ENCODE measurements around the gene APBA1. TPM values are rescaled to one million over a fixed set of nuclear protein-coding genes. Genes with fewer than 3 reads are reported as not detected.

The APBA1 gene
- total and polyA plus RNA-seq, 2 of the 8 experiments (the other 6 are each of a cell fraction or from before 2014, with no cell fraction given) = 0.36 to 0.60 TPM

GRCh38 chr9:69689991-69690538 lies 17.9 kb upstream of the APBA1 start:
- Histone ChIP-seq H3K9me3 (ENCODE audit: insufficient read depth in 2 of 2, low read depth in 1 of 2, low read length in 1 of 2) (no peaks in the 10 kb centered on the region), H3K56ac (replicated peaks; ENCODE audit: insufficient read length, low read depth, low read length) (no peak overlapping the region), H3K4me2 (ENCODE audit: insufficient read depth in 1 of 2, low read depth in 2 of 2, low read length in 2 of 2) (no peak overlapping the region), H4K91ac (replicated peaks; ENCODE audit: insufficient read length, low read length) (no peak overlapping the region), H4K20me1 (replicated peaks in 1 of 2; ENCODE audit: control insufficient read depth in 1 of 2, insufficient read depth in 2 of 2, low read length in 2 of 2) (no peaks in the 10 kb centered on the region), H2BK15ac (ENCODE audit: low read length) (no peak overlapping the region), H4K5ac (ENCODE audit: insufficient read length, low read depth, low read length) (no peak overlapping the region), H2AFZ (ENCODE audit: low read length) (no peak overlapping the region), H3K79me1 (ENCODE audit: low read depth, low read length) (no peaks in the 10 kb centered on the region), H3K9ac (replicated peaks in 1 of 4; ENCODE audit: extremely low read depth in 1 of 4, low read depth in 3 of 4, low read length in 3 of 4) (no peak overlapping the region), H2AK5ac (ENCODE audit: low read depth, low read length) (no peak overlapping the region), H3K14ac (ENCODE audit: insufficient read length) (no peak overlapping the region), H3K4me1 (replicated peaks in 1 of 4; ENCODE audit: control insufficient read depth in 3 of 4, insufficient read depth in 4 of 4, low read length in 3 of 4) (no peaks in the 10 kb centered on the region), H3K23me2 (ENCODE audit: low read depth, low read length) (no peaks in the 10 kb centered on the region), H3K4ac (replicated peaks; ENCODE audit: insufficient read length, low read depth, low read length) (no peak overlapping the region), H3K18ac (ENCODE audit: extremely low read depth, low read length) (no peak overlapping the region), H3K27ac (ENCODE audit: low read depth, low read length) (no peak overlapping the region), H3K36me3 (ENCODE audit: control insufficient read depth in 2 of 4, insufficient read depth in 4 of 4, low read length in 3 of 4) (no peaks in the 10 kb centered on the region), H2BK120ac (replicated peaks; ENCODE audit: low read depth, low read length) (no peak overlapping the region), H3K4me3 (ENCODE audit: extremely low read depth in 1 of 4, insufficient read depth in 2 of 4, low read depth in 3 of 4, low read length in 4 of 4) (no peak overlapping the region), H2BK20ac (ENCODE audit: low read length) (no peak overlapping the region), H3K23ac (ENCODE audit: insufficient read length) (no peak overlapping the region), H4K8ac (ENCODE audit: extremely low read depth, insufficient read depth, low read length) (no peak overlapping the region), H3K79me2 (ENCODE audit: control insufficient read depth in 1 of 2, insufficient read depth in 2 of 2, low read length in 2 of 2) (no peaks in the 10 kb centered on the region), H2BK5ac (ENCODE audit: low read depth, low read length) (no peak overlapping the region), H3K27me3 (replicated peaks in 1 of 4; ENCODE audit: control insufficient read depth in 3 of 4, extremely low read depth in 1 of 4, insufficient read depth in 3 of 4, low read length in 3 of 4) (no peaks in the 10 kb centered on the region), H2BK12ac (ENCODE audit: low read depth, low read length) (no peak overlapping the region)
- ChIA-PET CTCF (ENCODE audit: partially characterized antibody) (interaction anchor here (1.1 kb wide), 1 partner anchor 11 kb away, joined by 3 read pairs; no protein-coding TSS in a partner anchor), POLR2A (ENCODE audit: partially characterized antibody) (no interaction called here)
- TF ChIP-seq GTF2F1 (IDR thresholded peaks at IDR 0.05; ENCODE audit: borderline replicate concordance, low read depth, low read length) (no peak), CHD2 (IDR thresholded peaks at IDR 0.05; ENCODE audit: low read length) (no peak), POU5F1 (IDR thresholded peaks at IDR 0.05; ENCODE audit: low read depth, low read length) (no peak), SAP30 (IDR thresholded peaks at IDR 0.05; ENCODE audit: insufficient read depth, insufficient replicate concordance, low read length) (no peak), CTCF (IDR thresholded peaks at IDR 0.05; ENCODE audit: control extremely low read depth in 1 of 3, insufficient read depth in 1 of 3, low read depth in 1 of 3, low read length in 3 of 3) (no peak), SUZ12 (IDR thresholded peaks at IDR 0.05; ENCODE audit: low read length) (no peak), KDM5A (IDR thresholded peaks at IDR 0.05; ENCODE audit: low read length) (no peak), MAX (IDR thresholded peaks at IDR 0.05) (no peak), YY1 (IDR thresholded peaks at IDR 0.05; ENCODE audit: low read depth, low read length) (no peak), RXRA (IDR thresholded peaks at IDR 0.05; ENCODE audit: insufficient read depth, low read depth, low read length) (no peak), SP1 (IDR thresholded peaks at IDR 0.05; ENCODE audit: low read depth, low read length) (no peak)
- FAIRE-seq (no peak), DNase-seq (ENCODE audit: low read depth in 1 of 2, low spot score in 2 of 2) (no peak)
- WGBS, 2 experiments (ENCODE audit: extremely low coverage in 1 of 2, insufficient coverage in 1 of 2, insufficient read length in 1 of 2, insufficient replicate concordance in 2 of 2, low coverage in 1 of 2, low lambda C conversion rate in 2 of 2, missing lambda C conversion rate in 1 of 2) = 83% methylated on average over 2 of the region's 2 CpGs; no CpG with 5 or more reads in 1 of the 2 experiments

Data from H1 (cell line).